ENCODE data around the gene TTC28.

DNA sequence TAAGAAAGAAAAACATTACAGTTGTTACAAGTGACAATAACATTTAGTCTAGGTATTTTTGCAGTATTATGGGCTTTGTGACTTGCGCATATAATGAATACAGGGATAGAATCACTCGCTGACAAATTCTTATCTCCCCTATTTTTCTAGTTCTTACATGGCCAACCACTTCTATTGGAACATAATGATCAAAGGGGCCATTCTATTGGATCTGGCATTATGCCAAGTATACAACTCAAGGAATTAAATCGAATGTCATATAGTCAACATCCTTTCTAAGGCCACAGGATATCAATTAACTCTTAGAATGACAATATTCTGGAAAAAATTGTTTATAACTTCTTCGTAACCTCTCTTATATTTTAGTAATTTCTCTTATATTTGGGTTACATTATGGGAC, 272.0 kb downstream of the TTC28 start:
- TF ChIP-seq, protein P1, sequence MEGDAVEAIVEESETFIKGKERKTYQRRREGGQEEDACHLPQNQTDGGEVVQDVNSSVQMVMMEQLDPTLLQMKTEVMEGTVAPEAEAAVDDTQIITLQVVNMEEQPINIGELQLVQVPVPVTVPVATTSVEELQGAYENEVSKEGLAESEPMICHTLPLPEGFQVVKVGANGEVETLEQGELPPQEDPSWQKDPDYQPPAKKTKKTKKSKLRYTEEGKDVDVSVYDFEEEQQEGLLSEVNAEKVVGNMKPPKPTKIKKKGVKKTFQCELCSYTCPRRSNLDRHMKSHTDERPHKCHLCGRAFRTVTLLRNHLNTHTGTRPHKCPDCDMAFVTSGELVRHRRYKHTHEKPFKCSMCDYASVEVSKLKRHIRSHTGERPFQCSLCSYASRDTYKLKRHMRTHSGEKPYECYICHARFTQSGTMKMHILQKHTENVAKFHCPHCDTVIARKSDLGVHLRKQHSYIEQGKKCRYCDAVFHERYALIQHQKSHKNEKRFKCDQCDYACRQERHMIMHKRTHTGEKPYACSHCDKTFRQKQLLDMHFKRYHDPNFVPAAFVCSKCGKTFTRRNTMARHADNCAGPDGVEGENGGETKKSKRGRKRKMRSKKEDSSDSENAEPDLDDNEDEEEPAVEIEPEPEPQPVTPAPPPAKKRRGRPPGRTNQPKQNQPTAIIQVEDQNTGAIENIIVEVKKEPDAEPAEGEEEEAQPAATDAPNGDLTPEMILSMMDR (IDR thresholded peaks at IDR 0.05): no peak
- no peak for TF ChIP-seq POLR2A (IDR thresholded peaks at IDR 0.05)

Measured in lower leg skin (tissue), 3 donors.